ENCODE results near the gene PCDH10.
"Not testable (repeated sequence)": the region's sequence is repeated elsewhere in the genome, so short reads cannot be mapped to it uniquely, and the experiment has no call there.

Gene PCDH10

GRCh38 chr4:133190098-133190497 lies 41.0 kb downstream of the PCDH10 start:
- H4K20me1 ChIP-seq (ENCODE audit: insufficient read depth, low read length), result no peaks in the 10 kb centered on the region
- no peak overlapping the region for H2AFZ ChIP-seq (ENCODE audit: low read length)
- H3K36me3 ChIP-seq (replicated peaks; ENCODE audit: insufficient read depth, low read length), result no peaks in the 10 kb centered on the region
- H3K79me2 ChIP-seq (ENCODE audit: low read length), result no peaks in the 10 kb centered on the region
- DNase-seq, result no peak
- no peak overlapping the region for H3K27ac ChIP-seq (ENCODE audit: low read length)
- no peaks in the 10 kb centered on the region for H3K9me3 ChIP-seq (replicated peaks; ENCODE audit: insufficient read depth, low read length)
- H3K4me2 ChIP-seq (ENCODE audit: low read depth, low read length), result no peak overlapping the region
- no peaks in the 10 kb centered on the region for H3K27me3 ChIP-seq (replicated peaks; ENCODE audit: insufficient read depth, low read length)
- H3F3A ChIP-seq (ENCODE audit: insufficient read depth, low read length), result peaks cover 3% of the 10 kb centered on the region; the same call in 1 of the 2 replicates
- no peak overlapping the region for H3K9ac ChIP-seq (ENCODE audit: low read length)
- no peak for TF ChIP-seq EZH2 (optimal IDR thresholded peaks at IDR 0.05; ENCODE audit: low read depth, low read length)
- no peak for TF ChIP-seq EZH2phosphoT487 (IDR thresholded peaks at IDR 0.05; ENCODE audit: low read length)
- no peak for TF ChIP-seq CTCF (IDR thresholded peaks at IDR 0.05; ENCODE audit: low read length)
- no peaks in the 10 kb centered on the region for H3K9me2 ChIP-seq (replicated peaks; ENCODE audit: insufficient read depth, low read length)
- no peak overlapping the region for H3K4me3 ChIP-seq (ENCODE audit: low read length)
- H3K4me1 ChIP-seq (ENCODE audit: low read length), result 0 out of 2 replicates have a peak, but pooled peaks cover 6% of the 10 kb centered on the region

GRCh38 chr4:133208694-133209285 lies 59.7 kb downstream of the PCDH10 start:
- Histone ChIP-seq H4K20me1 (ENCODE audit: insufficient read depth, low read length) (no peaks in the 10 kb centered on the region), H3K4me1 (ENCODE audit: low read length) (no peaks in the 10 kb centered on the region), H3K27me3 (replicated peaks; ENCODE audit: insufficient read depth, low read length) (no peaks in the 10 kb centered on the region), H3K9me3 (replicated peaks; ENCODE audit: insufficient read depth, low read length) (no peaks in the 10 kb centered on the region), H3K36me3 (replicated peaks; ENCODE audit: insufficient read depth, low read length) (no peaks in the 10 kb centered on the region), H2AFZ (ENCODE audit: low read length) (no peak overlapping the region), H3K4me3 (ENCODE audit: low read length) (no peak overlapping the region), H3K27ac (ENCODE audit: low read length) (no peak overlapping the region), H3K9me2 (replicated peaks; ENCODE audit: insufficient read depth, low read length) (no peaks in the 10 kb centered on the region), H3K4me2 (ENCODE audit: low read depth, low read length) (no peak overlapping the region), H3K79me2 (ENCODE audit: low read length) (no peaks in the 10 kb centered on the region), H3K9ac (ENCODE audit: low read length) (no peak overlapping the region), H3F3A (ENCODE audit: insufficient read depth, low read length) (no peaks in the 10 kb centered on the region)
- DNase-seq, result no peak
- TF ChIP-seq EZH2 (optimal IDR thresholded peaks at IDR 0.05; ENCODE audit: low read depth, low read length), result no peak
- TF ChIP-seq EZH2phosphoT487 (IDR thresholded peaks at IDR 0.05; ENCODE audit: low read length), result no peak
- no peak for TF ChIP-seq CTCF (IDR thresholded peaks at IDR 0.05; ENCODE audit: low read length)

GRCh38 chr4:133233922-133234321 lies 84.8 kb downstream of the PCDH10 start:
- H3K79me2 ChIP-seq (ENCODE audit: low read length), result no peaks in the 10 kb centered on the region
- no peaks in the 10 kb centered on the region for H3K27me3 ChIP-seq (replicated peaks; ENCODE audit: insufficient read depth, low read length)
- no peak overlapping the region for H3K27ac ChIP-seq (ENCODE audit: low read length)
- no peaks in the 10 kb centered on the region for H3F3A ChIP-seq (ENCODE audit: insufficient read depth, low read length)
- H3K4me1 ChIP-seq (ENCODE audit: low read length), result no peaks in the 10 kb centered on the region
- no peak overlapping the region for H3K4me3 ChIP-seq (ENCODE audit: low read length)
- H3K9ac ChIP-seq (ENCODE audit: low read length), result no peak overlapping the region
- TF ChIP-seq EZH2phosphoT487 (IDR thresholded peaks at IDR 0.05; ENCODE audit: low read length) (no peak), CTCF (IDR thresholded peaks at IDR 0.05; ENCODE audit: low read length) (no peak), EZH2 (optimal IDR thresholded peaks at IDR 0.05; ENCODE audit: low read depth, low read length) (no peak)
- H3K4me2 ChIP-seq (ENCODE audit: low read depth, low read length), result no peak overlapping the region
- H2AFZ ChIP-seq (ENCODE audit: low read length), result no peak overlapping the region
- H3K9me2 ChIP-seq (replicated peaks; ENCODE audit: insufficient read depth, low read length), result no peaks in the 10 kb centered on the region
- no peaks in the 10 kb centered on the region for H4K20me1 ChIP-seq (ENCODE audit: insufficient read depth, low read length)
- H3K36me3 ChIP-seq (replicated peaks; ENCODE audit: insufficient read depth, low read length), result no peaks in the 10 kb centered on the region
- H3K9me3 ChIP-seq (replicated peaks; ENCODE audit: insufficient read depth, low read length), result no peaks in the 10 kb centered on the region
- DNase-seq, result no peak

- H3K27me3 ChIP-seq (replicated peaks; ENCODE audit: insufficient read depth, low read length), result not testable (repeated sequence)
Observed at GRCh38 chr4:133240451-133240850, 91.4 kb downstream of the PCDH10 start.

More at GRCh38 chr4:133240451-133240850, 91.4 kb downstream of the PCDH10 start:
- not testable (repeated sequence) for H3K4me3 ChIP-seq (ENCODE audit: low read length); H3K9me2 ChIP-seq (replicated peaks; ENCODE audit: insufficient read depth, low read length); H3K4me2 ChIP-seq (ENCODE audit: low read depth, low read length); DNase-seq; H3K9me3 ChIP-seq (replicated peaks; ENCODE audit: insufficient read depth, low read length); H2AFZ ChIP-seq (ENCODE audit: low read length); H3K9ac ChIP-seq (ENCODE audit: low read length); H3K27ac ChIP-seq (ENCODE audit: low read length); H3K4me1 ChIP-seq (ENCODE audit: low read length); H4K20me1 ChIP-seq (ENCODE audit: insufficient read depth, low read length); H3K79me2 ChIP-seq (ENCODE audit: low read length); H3K36me3 ChIP-seq (replicated peaks; ENCODE audit: insufficient read depth, low read length); H3F3A ChIP-seq (ENCODE audit: insufficient read depth, low read length)

Data from MM.1S (cell line).